HL-60/S4 (cell line): ENCODE results near the gene NFYC.

Experiments used
- in situ Hi-C: fragments of 300-500 bp; cut with MboI; formaldehyde crosslinking; loops from 2 replicates; pipeline ENCODE4 v1.14.3; 2022; ENCODE audit warnings: low sequenced_read_pairs

The NFYC gene

DNA sequence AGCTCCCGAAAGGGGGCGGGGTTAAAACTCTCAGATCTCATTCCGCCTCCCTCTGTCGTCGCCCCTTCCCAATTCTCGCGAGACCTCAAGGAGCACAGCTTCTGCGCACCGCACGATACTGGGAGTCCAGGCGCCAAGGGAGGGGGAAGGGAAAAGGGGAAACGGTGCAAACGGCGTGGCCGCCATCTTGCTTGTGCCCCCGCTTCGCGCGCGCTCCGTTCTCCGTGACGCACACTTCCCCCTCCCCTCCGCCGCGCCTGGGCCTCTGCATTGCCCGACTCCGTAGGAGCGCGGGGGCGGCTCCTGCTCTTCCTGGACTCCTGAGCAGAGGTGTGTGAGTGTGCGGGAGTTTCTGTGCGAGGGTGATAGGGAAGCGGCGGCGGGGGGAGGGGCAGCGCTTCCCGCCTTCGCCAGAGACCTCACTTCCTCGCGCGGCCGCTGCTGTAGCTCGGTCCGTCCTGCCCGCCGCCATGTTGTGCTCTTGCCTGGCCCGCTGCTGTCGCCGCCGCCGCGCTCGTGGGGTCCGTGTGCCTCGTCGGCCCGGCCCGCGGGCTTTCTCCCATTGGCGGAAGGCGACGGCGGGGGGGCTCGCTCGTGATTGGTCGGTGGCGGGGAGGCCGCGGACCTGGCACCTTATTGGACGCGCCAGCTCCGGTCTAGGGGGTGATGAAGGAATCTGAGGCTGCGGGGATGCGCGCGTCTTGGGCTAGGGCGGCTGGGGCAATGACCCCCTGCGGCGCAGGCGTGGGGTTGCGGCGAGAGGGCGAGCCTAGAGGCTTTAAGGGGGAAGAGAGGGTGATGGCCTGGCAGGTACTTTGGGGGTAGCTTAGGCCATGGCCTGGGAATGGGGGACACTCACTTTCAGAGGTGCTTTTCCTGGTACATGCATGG lies at the start of gene NFYC:
TSS of gene NFYC (plus strand) at position 167 of the 891 bp plus-strand sequence. CDS start 47,140 bp downstream, outside the sequence.
- in situ Hi-C loops, result no loop called here

DNA sequence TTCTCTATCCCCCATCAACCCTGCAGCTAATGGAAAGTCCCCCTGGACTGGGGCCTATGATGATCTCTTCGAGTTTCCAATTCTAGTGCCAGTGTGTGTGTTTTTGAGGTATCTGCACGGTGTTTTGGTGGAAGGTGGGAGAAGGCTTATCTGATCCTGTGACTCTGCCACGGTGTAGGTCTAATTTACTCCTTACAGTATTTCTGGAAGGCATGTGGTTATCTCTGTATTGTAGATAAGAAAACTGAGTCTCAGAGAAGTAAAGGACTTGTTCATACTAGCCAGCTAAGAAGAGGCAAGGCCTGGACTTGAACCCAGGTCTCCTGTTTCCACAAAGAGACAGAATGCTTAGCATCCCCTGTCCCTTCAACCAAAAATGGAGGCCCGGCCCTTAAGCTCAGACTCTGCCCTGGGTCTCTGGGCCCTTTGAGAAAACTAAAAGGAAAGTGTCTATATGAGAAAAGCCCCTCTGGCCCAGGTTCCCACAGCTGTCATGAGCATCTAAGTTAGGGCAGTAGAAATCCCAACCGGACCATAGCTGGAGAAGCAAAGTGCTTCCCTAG lies 46.3 kb upstream of the NFYC start:
- in situ Hi-C loops, result no loop called here

GRCh38 chr1:40646315-40646714 lies 45.2 kb upstream of the NFYC start:
- in situ Hi-C loops, result no loop called here

DNA sequence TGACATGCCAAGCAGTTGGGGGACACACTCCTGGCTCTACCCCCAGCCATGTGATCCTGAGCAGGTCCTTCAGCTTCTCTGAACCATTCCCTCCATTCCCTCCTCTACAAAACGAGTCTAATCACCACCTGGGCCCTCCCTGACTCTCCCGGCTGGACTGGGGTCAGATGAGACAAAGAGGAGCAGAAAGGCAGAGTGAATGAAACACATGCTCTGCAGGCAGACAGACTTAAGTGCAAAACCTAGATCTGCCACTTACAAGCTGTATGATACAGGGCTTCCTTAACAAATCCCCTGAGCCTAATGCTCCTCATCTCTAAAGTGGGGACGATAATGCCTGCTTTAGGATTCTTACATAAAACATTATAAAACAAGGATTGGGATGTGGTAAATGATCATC lies 43.3 kb upstream of the NFYC start:
- in situ Hi-C loops, result no loop called here

DNA sequence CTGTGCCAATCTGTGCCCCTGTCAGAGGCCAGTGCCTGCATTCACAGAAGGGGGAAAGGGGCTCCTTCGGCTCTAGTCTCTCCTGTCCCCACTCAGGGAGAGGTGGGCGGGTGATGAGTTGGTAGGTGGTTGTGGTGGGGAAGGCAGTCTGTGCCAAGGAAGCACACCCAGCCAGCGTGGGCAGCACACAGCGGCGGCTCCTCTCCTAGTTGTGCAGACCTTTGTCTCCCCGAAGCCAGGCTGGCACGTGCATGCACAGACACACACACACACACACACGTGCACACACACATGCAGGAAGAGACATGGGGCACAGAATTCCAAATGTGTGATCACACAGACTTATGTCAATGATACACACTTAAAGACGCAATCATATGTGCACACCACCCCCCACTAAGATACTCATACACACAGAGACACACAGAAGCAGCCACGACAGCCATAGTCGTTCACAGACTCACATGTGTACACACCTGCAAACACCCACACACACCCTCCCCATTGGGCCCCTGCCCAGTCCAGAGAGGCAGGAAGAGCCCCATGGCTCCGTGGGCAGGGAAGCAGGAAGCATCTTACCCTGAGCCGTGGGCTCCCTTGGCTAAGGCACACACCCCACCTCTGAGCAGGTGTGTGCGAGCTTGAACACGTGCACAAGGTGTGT lies 42.4 kb upstream of the NFYC start:
- in situ Hi-C loops, result no loop called here

GRCh38 chr1:40649592-40649930 lies 41.9 kb upstream of the NFYC start:
- in situ Hi-C loops, result no loop called here

GRCh38 chr1:40650075-40650474 lies 41.4 kb upstream of the NFYC start:
- in situ Hi-C loops, result no loop called here

DNA sequence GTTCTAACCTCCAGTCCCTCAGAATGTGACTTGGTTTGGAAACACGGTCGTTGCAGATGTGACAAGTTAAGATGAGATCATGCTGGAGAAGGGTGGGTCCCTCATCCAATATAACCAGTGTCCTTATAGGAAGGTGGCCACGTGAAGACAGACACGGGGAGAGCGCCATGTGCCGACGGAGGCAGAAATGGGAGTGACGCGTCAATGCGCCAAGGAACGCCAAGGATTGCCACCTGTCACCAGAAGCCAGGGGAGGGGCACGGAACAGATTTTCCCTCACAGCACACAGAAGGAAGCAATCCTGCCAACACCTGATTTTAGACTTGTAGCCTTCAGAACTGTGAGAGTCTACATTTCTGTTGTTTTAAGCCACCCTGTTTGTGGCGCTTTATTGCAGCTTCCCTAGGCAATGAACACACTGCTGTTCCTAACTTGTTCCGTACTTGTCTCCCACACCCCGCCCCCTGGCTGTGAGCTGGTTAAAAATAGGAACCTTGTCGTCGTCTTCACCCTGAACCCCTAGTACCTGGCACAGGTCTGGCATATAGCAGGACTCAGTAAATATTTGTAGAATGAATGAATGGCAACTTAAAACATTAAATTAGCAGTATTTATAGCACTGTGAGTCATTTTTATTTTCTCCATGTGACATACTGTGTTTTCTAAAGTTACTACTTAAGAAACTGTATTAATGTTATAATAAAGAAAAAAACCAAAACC lies 40.2 kb upstream of the NFYC start:
- in situ Hi-C loops, result no loop called here

GRCh38 chr1:40652468-40652867 lies 39.0 kb upstream of the NFYC start:
- in situ Hi-C loops, result no loop called here

- in situ Hi-C loops, result no loop called here
Measured at GRCh38 chr1:40652979-40653378, 38.5 kb upstream of the NFYC start.

DNA sequence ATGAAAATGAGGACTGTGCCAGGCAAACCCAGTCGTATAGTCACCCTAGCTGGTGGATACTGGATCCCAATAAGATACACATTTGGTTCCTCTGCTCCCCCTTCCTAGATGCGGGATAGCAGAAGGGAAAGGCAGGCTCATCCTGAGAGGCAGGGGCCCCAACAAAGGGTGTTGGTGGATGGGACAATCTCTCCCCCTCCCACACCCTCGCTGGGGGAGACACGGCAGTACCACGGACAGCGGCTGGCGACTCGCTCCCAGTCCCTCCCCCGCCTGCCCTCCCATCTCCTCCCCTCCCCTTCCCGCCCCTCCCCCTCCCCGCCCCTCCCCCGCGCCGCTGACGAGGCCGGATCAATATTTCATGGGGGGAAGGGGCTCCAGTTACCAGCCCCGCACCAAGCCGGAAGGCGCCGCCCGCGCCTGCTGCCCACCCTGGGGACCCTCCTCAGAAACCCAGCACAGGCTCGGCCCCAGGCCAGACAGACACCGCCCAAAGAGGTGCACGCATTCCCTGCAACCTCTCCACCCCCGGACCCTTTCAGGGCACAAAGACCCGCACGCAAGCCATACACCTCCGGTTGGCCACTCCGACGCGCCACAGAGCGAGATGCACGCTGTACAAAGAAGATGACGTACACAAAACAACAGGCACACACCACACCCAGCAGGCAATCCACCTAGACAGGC lies 37.5 kb upstream of the NFYC start:
- in situ Hi-C loops, result no loop called here

GRCh38 chr1:40657046-40657445 lies 34.5 kb upstream of the NFYC start:
- in situ Hi-C loops, result no loop called here

GRCh38 chr1:40658751-40659648 lies 32.5 kb upstream of the NFYC start:
- in situ Hi-C loops, result no loop called here

GRCh38 chr1:40659649-40659947 lies 31.9 kb upstream of the NFYC start:
- in situ Hi-C loops, result no loop called here

GRCh38 chr1:40661678-40662077 lies 29.8 kb upstream of the NFYC start:
- in situ Hi-C loops, result no loop called here

GRCh38 chr1:40662151-40662550 lies 29.4 kb upstream of the NFYC start:
- in situ Hi-C loops, result no loop called here

- in situ Hi-C loops, result no loop called here
Measured at GRCh38 chr1:40662864-40663263, 28.6 kb upstream of the NFYC start.

- in situ Hi-C loops, result no loop called here
Measured at GRCh38 chr1:40663324-40664166, 28.0 kb upstream of the NFYC start.

GRCh38 chr1:40664167-40664537 lies 27.4 kb upstream of the NFYC start:
- in situ Hi-C loops, result no loop called here
